Cardiac fibroblast (primary cell): ENCODE results near the gene UHRF1.

ENCODE experiments used
- DNase-seq, 2 donors: peaks; one replicate each; pipeline versions ENCODE4 v3.0.0 to v3.0.0-alpha.2; 2010; ENCODE audit warnings: low read depth in 2 of 2
- H3K4me3 ChIP-seq, 2 donors: replicated peaks in 1 of 2; 1 replicate in 1 of 2; 2 replicates in 1 of 2; pipeline ENCODE4 v1.5.1; 2011; ENCODE audit warnings: low read depth in 2 of 2, low read length in 2 of 2, mild to moderate bottlenecking in 2 of 2, moderate library complexity in 1 of 2
- CTCF ChIP-seq: IDR thresholded peaks from one replicate; pipeline ENCODE4 v1.5.1; 2011; ENCODE audit warnings: low read depth, mild to moderate bottlenecking, low read length, inconsistent platforms

UHRF1 gene

GRCh38 chr19:4911786-4912672 is 2.7 kb downstream of the UHRF1 start:
- TF ChIP-seq CTCF: peak; percentile 53
- DNase-seq: peak; percentile 99 to 100
- peak overlapping the region; percentile 21 to 66 for H3K4me3 ChIP-seq

DNA sequence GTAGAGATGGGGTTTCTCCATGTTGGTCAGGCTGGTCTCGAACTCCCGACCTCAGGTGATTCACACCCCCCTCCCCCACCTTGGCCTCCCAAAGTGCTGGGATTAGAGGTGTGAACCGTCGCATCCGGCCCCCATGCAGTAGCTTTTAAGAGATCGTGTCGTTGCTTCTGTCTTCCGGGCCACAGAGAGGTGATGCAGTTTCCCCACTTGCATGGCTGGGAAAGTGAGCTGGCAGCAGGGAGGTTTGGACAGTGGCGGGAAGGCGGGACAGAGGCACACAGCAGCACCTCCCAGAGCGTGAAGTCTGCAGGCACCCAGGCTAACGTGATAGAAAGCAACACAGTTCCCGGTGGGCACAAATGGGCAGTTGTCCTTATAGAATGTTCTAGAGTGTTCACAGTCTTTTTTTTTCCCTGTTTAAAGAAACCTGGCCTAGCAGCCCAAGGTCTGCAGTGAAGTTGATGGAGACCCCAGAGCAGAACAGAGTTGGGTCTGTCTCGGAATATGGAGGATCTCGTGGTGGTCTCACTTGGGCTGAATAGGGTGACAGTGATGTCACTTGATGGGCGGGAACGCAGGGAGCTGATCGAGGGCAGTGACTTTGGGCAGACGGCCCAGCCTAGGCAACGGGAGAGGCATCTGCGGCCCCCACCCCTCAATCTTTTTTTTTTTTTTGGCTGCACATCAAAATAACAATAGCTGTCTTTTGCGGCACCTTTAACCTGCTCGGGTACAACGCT is 4.9 kb downstream of the UHRF1 start:
- H3K4me3 ChIP-seq: no peak overlapping the region
- DNase-seq: no peak
- TF ChIP-seq CTCF: no peak

GRCh38 chr19:4914736-4915501 is 5.6 kb downstream of the UHRF1 start:
- peak; percentile 73 to 82 for DNase-seq
- no peak for TF ChIP-seq CTCF
- H3K4me3 ChIP-seq: no peak overlapping the region

GRCh38 chr19:4916292-4917082 is 7.2 kb downstream of the UHRF1 start:
- H3K4me3 ChIP-seq: no peak overlapping the region
- DNase-seq: no peak
- TF ChIP-seq CTCF: no peak

DNA sequence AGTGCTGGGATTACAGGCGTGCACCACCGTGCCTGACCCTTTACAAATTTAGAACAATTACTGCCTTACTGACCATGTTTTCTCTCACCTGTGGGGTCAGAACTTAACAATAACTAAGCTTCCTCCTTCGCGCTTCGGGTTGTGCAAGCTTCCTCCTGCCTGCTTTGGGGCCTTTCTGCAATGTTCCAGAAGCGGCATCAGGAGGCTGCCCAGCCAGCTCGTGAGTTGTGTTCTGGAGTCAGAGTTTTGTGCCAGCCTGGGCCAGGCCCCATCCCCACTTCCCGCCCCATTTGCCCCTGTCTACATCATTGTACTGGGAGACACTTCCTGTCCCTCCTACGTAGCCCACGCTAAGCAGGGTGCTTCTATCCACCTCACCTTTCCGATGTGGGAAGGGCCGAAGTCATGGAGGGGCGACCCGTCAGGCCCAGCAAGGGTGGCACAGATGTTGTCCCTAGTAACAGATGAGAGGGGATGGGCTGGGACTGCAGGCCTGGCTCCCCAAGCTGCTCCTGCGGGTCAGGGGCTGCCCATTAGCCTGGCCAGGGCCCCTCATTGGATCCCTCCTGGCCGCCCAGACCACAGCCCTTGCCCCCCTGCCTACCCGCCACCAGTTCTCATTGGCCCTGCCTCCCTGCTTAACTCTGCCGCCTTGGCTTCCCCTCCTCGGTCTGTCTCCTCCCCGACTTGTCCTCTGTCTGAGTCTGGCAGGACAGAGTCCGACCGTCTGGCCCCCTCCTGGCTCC is 13.4 kb downstream of the UHRF1 start:
- no peak for TF ChIP-seq CTCF
- no peak for DNase-seq
- H3K4me3 ChIP-seq: no peak overlapping the region
